G401.6 (cell line): Measurements from ENCODE around the gene TENM4.

Source experiments
- FAIRE-seq: peaks from 2 replicates; lab custom pipeline; 2012; peaks lifted over from hg19 to GRCh38; lab: Jason Lieb, UNC

TENM4 gene

GRCh38 chr11:79047321-79047720 lies 393.5 kb downstream of the TENM4 start:
- FAIRE-seq = no peak

GRCh38 chr11:79046366-79046765 lies 394.5 kb downstream of the TENM4 start:
- FAIRE-seq = no peak

GRCh38 chr11:79045800-79046304 lies 395.0 kb downstream of the TENM4 start:
- FAIRE-seq = no peak

- FAIRE-seq = no peak
Observed at GRCh38 chr11:79045018-79045799, 395.6 kb downstream of the TENM4 start.

GRCh38 chr11:79044201-79044600 lies 396.6 kb downstream of the TENM4 start:
- no peak for FAIRE-seq

- FAIRE-seq = no peak
Observed at GRCh38 chr11:79043726-79044125, 397.1 kb downstream of the TENM4 start.

- FAIRE-seq = no peak
Observed at GRCh38 chr11:79042824-79043223, 398.0 kb downstream of the TENM4 start.

- no peak for FAIRE-seq
Observed at GRCh38 chr11:79040348-79040747, 400.5 kb downstream of the TENM4 start.

- FAIRE-seq = no peak
Observed at GRCh38 chr11:79039122-79039521, 401.7 kb downstream of the TENM4 start.

GRCh38 chr11:79035881-79036280 lies 404.9 kb downstream of the TENM4 start:
- no peak for FAIRE-seq

- no peak for FAIRE-seq
Observed at GRCh38 chr11:79033833-79034232, 407.0 kb downstream of the TENM4 start.

GRCh38 chr11:79030448-79030847 lies 410.4 kb downstream of the TENM4 start:
- FAIRE-seq = no peak

- no peak for FAIRE-seq
Observed at GRCh38 chr11:79028225-79028624, 412.6 kb downstream of the TENM4 start.

GRCh38 chr11:79026803-79027445 lies 413.9 kb downstream of the TENM4 start:
- FAIRE-seq = no peak

- no peak for FAIRE-seq
Observed at GRCh38 chr11:79025622-79026021, 415.2 kb downstream of the TENM4 start.

- no peak for FAIRE-seq
Observed at GRCh38 chr11:79025097-79025496, 415.7 kb downstream of the TENM4 start.

- no peak for FAIRE-seq
Observed at GRCh38 chr11:79022265-79022664, 418.6 kb downstream of the TENM4 start.

GRCh38 chr11:79021601-79022000 lies 419.2 kb downstream of the TENM4 start:
- no peak for FAIRE-seq

- no peak for FAIRE-seq
Observed at GRCh38 chr11:79019975-79020374, 420.9 kb downstream of the TENM4 start.

GRCh38 chr11:79019277-79019676 lies 421.6 kb downstream of the TENM4 start:
- no peak for FAIRE-seq

GRCh38 chr11:79018371-79018849 lies 422.4 kb downstream of the TENM4 start:
- no peak for FAIRE-seq

GRCh38 chr11:79017811-79018210 lies 423.0 kb downstream of the TENM4 start:
- FAIRE-seq = no peak

- FAIRE-seq = no peak
Observed at GRCh38 chr11:79013509-79013908, 427.3 kb downstream of the TENM4 start.

- FAIRE-seq = no peak
Observed at GRCh38 chr11:79011357-79011756, 429.5 kb downstream of the TENM4 start.
